Measurements from ENCODE around the gene SLPI. TPM values are rescaled to one million over a fixed set of nuclear protein-coding genes. Genes with fewer than 3 reads are reported as not detected.

SLPI gene
- total RNA-seq, 4 donors from 2014 or later = 3.0 to 52.4 (median 39.6) TPM

- intact Hi-C loops (cut with DNase I) = no loop called here
- Histone ChIP-seq H3K27me3 (no peaks in the 10 kb centered on the region), H3K27ac (no peak overlapping the region), H3K36me3 (no peaks in the 10 kb centered on the region), H3K9me3 (no peaks in the 10 kb centered on the region), H3K4me3 (replicated peaks in 1 of 3) (no peak overlapping the region), H3K4me1 (peaks cover 4 to 21% of the 10 kb centered on the region in 2 donors)
- WGBS, 2 donors = 69 to 70% methylated on average over 5 of the region's 5 CpGs
- no peak for DNase-seq
- no peak for TF ChIP-seq CTCF (IDR thresholded peaks at IDR 0.05)
- no peak for TF ChIP-seq POLR2A (IDR thresholded peaks at IDR 0.05)
Observed at GRCh38 chr20:45251884-45252560, 2.3 kb downstream of the SLPI start.

- no peaks in the 10 kb centered on the region for H3K36me3 ChIP-seq
- no peak overlapping the region for H3K27ac ChIP-seq
- intact Hi-C loops (cut with DNase I) = no loop called here
- H3K27me3 ChIP-seq = no peaks in the 10 kb centered on the region
- H3K9me3 ChIP-seq = no peaks in the 10 kb centered on the region
- H3K4me3 ChIP-seq (replicated peaks in 1 of 3) = no peak overlapping the region
- TF ChIP-seq CTCF (IDR thresholded peaks at IDR 0.05) (no peak), POLR2A (IDR thresholded peaks at IDR 0.05) (no peak)
- H3K4me1 ChIP-seq = peaks cover 0 to 2% of the 10 kb centered on the region in 2 donors
- DNase-seq = no peak
Observed at GRCh38 chr20:45248609-45249008, 5.8 kb downstream of the SLPI start.

- Histone ChIP-seq H3K9me3 (no peaks in the 10 kb centered on the region), H3K4me3 (replicated peaks in 1 of 3) (no peak overlapping the region), H3K36me3 (no peaks in the 10 kb centered on the region), H3K4me1 (no peaks in the 10 kb centered on the region), H3K27me3 (no peaks in the 10 kb centered on the region), H3K27ac (no peak overlapping the region)
- DNase-seq = no peak
- WGBS, 2 donors = 77 to 78% methylated on average over 1 of the region's 1 CpG
- intact Hi-C loops (cut with DNase I) = no loop called here
- no peak for TF ChIP-seq POLR2A (IDR thresholded peaks at IDR 0.05)
- no peak for TF ChIP-seq CTCF (IDR thresholded peaks at IDR 0.05)
Observed at GRCh38 chr20:45247865-45248264, 6.5 kb downstream of the SLPI start.

GRCh38 chr20:45246109-45246508 is 8.3 kb downstream of the SLPI start:
- Histone ChIP-seq H3K4me3 (replicated peaks in 1 of 3) (no peak overlapping the region), H3K36me3 (no peaks in the 10 kb centered on the region), H3K27ac (no peak overlapping the region), H3K9me3 (no peaks in the 10 kb centered on the region), H3K4me1 (no peaks in the 10 kb centered on the region), H3K27me3 (no peaks in the 10 kb centered on the region)
- no peak for DNase-seq
- no peak for TF ChIP-seq POLR2A (IDR thresholded peaks at IDR 0.05)
- TF ChIP-seq CTCF (IDR thresholded peaks at IDR 0.05) = no peak
- WGBS, 2 donors = 48 to 55% methylated on average over 6 of the region's 6 CpGs
- intact Hi-C loops (cut with DNase I) = no loop called here

- TF ChIP-seq POLR2A (IDR thresholded peaks at IDR 0.05) = no peak
- TF ChIP-seq CTCF (IDR thresholded peaks at IDR 0.05) = no peak
Observed at GRCh38 chr20:45238139-45238538, 16.2 kb downstream of the SLPI start.

More at GRCh38 chr20:45238139-45238538, 16.2 kb downstream of the SLPI start:
- no peak overlapping the region for H3K4me3 ChIP-seq (replicated peaks in 1 of 3)
- 73 to 79% methylated on average over 2 of the region's 2 CpGs for WGBS, 2 donors
- no peak overlapping the region for H3K27ac ChIP-seq
- no peaks in the 10 kb centered on the region for H3K9me3 ChIP-seq
- no peaks in the 10 kb centered on the region for H3K27me3 ChIP-seq
- no peaks in the 10 kb centered on the region for H3K4me1 ChIP-seq
- no peak for DNase-seq
- H3K36me3 ChIP-seq = no peaks in the 10 kb centered on the region
- intact Hi-C loops (cut with DNase I) = no loop called here
